Pericardium fibroblast (primary cell): ENCODE measurements around the gene UBA52. TPM values are rescaled to one million over a fixed set of nuclear protein-coding genes. Genes with fewer than 3 reads are reported as not detected.

ENCODE experiments used
- total RNA-seq: library from RNA; depleted of rRNA; stranded (reverse); fragments of >200 nt; gene quantifications from 2 replicates; pipeline ENCODE4 v1.2.3, GENCODE V29; 2015

UBA52 gene
- 1,240 and 1,337 TPM in 2 replicates for total RNA-seq

DNA sequence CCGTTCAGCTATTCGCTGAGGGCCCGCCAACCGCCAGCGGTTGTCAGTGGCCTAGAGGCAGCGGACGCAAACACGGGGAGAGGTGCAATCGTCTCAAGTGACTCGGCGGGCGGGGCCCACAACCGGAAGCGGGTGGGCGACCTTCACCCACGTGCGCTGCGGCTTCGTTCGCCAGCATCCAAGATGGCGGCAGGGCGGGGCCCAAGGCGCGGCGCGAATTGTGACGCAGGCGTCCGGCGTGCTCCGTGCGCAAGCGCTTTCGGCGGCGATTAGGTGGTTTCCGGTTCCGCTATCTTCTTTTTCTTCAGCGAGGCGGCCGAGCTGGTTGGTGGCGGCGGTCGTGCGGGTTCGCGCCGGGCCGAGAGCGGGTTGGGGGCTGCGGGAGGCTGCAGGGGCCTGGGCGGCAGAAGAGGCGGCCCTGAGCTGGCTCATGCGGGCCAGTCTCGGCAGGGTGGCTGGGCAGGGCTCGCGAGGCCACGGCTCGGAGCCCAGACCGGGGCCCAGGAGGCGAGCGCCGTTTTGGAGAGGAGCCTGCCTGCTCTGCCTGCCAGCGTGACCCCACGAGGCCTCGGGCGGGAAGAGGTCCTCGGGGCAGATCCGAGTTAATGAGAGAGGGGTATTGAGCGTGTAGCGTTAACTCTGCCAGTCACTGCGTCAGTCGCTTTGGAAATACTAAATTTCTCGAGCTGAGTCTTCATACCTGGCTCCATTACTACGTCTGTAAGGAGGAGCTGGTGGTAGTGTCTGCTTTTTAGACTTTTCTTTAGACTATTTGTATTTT, at the start of gene UBA52:
UBA52 (plus strand) TSS at position 294 of the 781 bp plus-strand sequence. CDS start 1,444 bp downstream, outside the sequence.

DNA sequence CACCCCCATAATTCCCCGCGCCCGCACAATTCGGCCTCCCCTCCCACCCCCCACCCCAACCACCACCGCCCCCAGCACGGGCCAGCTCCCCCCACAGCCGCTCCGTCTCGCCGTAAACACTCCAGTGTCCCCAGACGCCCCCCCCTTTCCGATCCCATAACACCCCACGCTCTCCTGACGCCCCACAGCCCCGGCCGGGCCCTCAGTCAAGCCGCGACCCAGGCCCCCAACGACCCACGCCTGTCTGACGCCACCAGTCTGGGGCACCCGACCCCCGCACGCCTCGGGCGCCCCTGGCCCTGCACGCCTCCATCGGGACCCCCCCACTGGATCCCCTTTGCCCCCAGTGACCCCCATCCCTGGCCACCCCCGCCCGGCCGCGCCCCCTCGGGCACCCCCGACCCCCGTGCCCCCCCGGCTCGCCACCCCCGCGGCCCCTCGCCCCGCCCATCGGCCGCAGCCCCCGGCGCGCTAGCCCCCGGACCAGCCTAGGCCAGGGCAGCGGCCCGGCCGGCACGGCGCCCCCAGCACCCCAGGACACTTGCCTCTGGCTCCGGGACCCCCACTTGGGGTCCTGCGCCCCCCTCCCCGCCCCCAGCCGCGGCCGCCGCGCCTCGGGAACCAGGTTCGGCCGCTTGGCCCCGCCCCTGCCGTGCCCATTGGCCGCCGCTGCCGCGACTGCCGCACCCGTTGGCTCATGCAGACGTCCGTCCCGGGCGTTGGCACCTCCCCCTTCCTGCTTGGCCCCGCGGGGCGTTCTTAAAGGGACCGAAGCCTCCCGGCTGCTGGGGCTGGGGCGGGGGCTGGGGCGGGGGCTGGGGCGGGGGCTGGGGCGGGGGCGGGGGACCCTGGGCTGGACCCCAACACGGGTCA, 28.5 kb upstream of the UBA52 start, which contains the start of gene FKBP8:
FKBP8 (minus strand) TSS at position 633 of the 873 bp plus-strand sequence. CDS start 1,603 bp downstream, outside the sequence.

DNA sequence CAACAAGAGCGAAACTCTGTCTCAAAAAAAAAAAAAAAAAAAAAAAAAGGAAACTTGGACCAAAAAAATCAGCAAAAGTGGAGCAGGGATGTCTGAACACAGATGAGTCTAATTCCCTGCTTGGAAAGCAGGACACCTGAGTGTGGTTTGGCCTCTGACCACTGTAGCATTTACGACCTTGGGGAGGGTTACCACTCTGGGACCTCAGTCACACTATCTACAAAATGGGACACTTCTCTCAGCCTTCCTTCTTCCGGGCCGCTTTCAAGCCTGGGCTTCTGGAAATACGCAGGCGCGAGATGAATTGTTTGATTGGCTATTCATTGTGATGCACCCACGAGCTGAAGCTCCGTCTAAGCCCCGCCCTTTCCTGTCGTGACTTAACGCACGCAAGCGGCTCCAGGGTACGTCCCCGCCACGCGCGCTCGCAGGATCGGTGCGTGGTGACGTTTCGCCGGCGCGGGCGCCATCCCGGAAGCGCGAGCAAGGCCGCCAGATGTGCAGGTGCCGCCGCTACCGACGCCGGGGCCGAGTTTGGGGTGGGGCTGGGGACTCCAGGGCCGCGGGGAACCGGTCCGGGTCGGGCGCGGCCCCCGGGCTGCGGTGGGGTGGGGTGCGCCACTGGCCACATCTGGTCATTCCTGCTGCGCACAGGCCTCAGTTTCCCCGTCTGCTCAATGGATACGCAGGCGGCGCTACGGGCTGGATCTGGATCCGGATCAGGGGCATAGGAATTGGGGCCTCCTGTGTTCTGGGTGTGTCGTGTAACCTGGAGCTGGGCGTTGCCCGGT, 14.1 kb upstream of the UBA52 start, which contains the start of gene KXD1:
KXD1 (plus strand) TSS at position 460 of the 791 bp plus-strand sequence. CDS start 4,187 bp downstream, outside the sequence.

DNA sequence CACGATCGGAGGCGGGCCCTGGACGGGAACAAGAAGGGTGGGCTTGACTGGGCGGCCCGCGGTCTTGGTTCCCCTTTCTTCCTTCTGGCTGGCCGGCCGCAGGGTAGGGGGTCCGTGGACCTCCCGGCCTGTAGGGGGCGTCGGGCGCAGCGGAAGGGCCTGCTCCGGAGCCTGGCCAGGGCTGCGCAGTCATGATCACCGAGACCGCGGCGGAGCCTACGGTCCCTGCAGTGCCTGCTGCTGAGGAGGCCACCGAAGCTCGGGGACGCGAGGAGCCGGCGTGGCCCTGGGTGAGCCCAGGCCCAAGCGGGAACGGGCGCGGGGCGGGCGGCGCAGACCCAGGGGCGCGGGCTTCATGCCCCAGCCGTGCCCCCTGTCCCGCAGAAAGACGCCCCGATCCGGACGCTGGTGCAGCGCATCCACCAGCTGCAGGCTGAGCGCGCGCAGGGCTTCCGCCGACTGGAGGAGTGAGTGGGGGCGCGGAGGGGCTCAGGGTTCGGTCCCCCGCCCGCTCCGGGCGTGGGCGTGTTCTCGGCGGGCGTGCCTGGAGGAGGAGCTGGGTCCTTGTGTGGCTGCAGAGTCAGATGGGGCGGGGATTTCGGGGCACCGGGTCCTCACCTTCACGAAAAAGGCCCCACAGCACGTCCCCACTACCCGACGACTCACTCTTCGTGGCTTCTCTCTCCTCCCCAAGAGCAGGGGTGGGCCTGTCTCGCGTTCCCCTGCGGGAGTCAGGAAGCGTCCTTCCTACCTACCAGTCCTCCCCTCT, 17.1 kb downstream of the UBA52 start, which contains the start of gene REX1BD:
REX1BD (plus strand) TSS at position 188 of the 769 bp plus-strand sequence; CDS start at position 192, 4 bp downstream.

DNA sequence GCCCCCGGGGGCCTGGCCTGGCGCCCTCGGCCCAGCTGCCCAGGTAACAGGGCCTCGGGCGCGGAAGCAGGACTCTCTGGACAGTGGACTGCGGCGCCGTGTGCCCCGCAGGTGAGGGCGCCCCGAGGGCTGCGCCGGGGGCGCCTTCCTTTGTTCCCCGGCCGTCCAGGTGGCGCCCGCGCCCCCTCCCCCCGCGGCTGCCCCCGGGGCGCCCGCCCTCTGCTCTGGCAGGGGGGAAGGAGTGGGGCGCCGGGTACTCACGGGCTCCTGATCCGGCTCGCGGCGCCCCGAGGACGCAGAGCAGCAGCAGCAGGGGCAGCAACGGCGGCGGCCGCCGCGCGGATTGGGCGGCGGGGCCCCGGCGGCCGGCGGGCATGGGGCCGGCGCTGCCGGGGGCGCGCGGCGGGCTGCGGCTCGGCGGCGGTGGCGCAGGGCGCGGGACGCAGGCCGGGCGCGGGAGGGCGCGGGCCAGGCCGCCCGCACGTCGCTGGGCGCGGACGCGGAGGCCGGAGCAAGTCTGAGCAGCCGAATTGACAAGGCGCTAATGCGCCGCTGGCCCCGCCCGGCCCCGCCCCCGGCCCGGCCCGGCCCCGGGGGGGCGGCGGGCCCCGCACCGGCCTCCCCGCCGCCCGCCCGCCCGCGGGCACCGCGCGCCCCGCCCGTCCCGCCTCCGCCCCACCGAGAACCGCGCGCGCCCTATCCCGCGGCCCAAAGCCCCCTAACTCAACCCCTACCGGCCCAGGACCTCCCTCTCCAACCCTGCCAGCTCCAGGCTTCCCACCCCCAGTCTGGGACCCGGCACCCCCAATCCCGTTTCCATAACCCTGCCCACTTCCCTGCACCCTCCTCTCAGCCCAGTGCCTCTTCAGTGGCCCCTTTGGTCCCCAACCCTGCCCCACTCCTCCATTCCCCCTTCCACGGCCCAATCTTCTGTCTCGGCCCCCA, 34.9 kb downstream of the UBA52 start, which contains the start of gene CRLF1:
CRLF1 (minus strand) TSS at position 519 of the 945 bp plus-strand sequence; CDS start at position 376, 143 bp downstream.

DNA sequence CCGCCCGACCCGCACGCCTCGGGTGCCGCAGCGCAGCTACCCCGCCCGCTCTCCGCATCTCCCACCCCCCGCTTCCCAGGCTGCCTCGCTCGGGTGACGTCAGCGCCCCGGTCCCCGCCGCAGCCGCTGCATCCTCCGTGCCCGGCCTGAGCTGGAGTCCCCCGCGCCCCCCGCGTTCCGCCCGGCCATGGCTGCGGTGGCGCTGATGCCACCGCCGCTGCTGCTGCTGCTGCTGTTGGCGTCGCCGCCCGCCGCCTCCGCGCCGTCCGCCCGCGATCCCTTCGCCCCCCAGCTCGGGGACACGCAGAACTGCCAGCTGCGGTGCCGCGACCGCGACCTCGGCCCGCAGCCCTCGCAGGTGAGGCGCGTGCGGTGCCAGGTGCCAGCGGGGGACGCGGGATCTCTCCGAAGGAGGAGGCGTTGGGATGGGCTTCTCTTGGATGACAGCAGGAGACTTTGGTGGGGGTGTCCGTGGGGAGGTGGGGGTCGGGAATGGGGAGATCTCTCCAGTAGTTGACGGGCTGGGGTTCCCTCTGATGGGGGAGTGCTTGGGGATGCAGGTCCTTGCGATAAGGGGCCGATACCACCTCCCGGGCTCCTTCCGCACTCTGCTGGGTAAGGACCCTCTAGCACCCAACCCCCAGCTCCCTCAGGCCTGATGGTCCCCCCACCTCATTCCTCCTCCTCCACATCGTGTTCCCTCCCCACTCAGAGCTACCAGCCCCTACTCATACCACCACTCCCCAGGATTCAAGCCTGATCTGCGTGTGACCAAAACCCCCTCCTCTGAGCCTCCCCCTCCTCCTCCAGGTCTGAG, 41.3 kb downstream of the UBA52 start, which contains the start of gene TMEM59L:
TMEM59L (plus strand) TSS at position 99 of the 817 bp plus-strand sequence; CDS start at position 188, 89 bp downstream.

Other genes with a start within 250 kb of the UBA52 start
- gene LSM4, start 248.8 kb upstream of the UBA52 start, total RNA-seq: 150 and 182 TPM in 2 replicates
- gene PGPEP1, start 231.3 kb upstream of the UBA52 start, total RNA-seq: 6.1 and 32.4 TPM in 2 replicates
- gene GDF15, start 185.7 kb upstream of the UBA52 start, total RNA-seq: 28.9 and 61.3 TPM in 2 replicates
- 0.12 TPM in 1 of 2 replicates, not detected in the other for gene LRRC25, start 174.2 kb upstream of the UBA52 start, total RNA-seq
- gene SSBP4, start 152.5 kb upstream of the UBA52 start, total RNA-seq: 159 and 208 TPM in 2 replicates
- gene ISYNA1, start 133.7 kb upstream of the UBA52 start, total RNA-seq: 27.2 and 49.5 TPM in 2 replicates
- gene ELL, start 49.8 kb upstream of the UBA52 start, total RNA-seq: 9.5 and 11.8 TPM in 2 replicates
- gene FKBP8, start 28.3 kb upstream of the UBA52 start, total RNA-seq: 317 and 440 TPM in 2 replicates
- gene KXD1, start 14.0 kb upstream of the UBA52 start, total RNA-seq: 148 and 174 TPM in 2 replicates
- 90.7 and 95.0 TPM in 2 replicates for gene REX1BD, start 16.9 kb downstream of the UBA52 start, total RNA-seq
- 135 and 318 TPM in 2 replicates for gene CRLF1, start 34.9 kb downstream of the UBA52 start, total RNA-seq
- gene TMEM59L, start 41.0 kb downstream of the UBA52 start, total RNA-seq: 10.7 and 14.5 TPM in 2 replicates
- gene KLHL26, start 65.2 kb downstream of the UBA52 start, total RNA-seq: 4.8 and 6.5 TPM in 2 replicates
- gene CRTC1, start 111.8 kb downstream of the UBA52 start, total RNA-seq: 4.0 and 5.6 TPM in 2 replicates
- gene COMP, start 219.4 kb downstream of the UBA52 start, total RNA-seq: 0.85 and 2.9 TPM in 2 replicates